Activated B cell treated with CpG ODN at 0.5 μM for 24 hours (primary cell): Measurements from ENCODE around the gene PCK2. TPM values are rescaled to one million over a fixed set of nuclear protein-coding genes. Genes with fewer than 3 reads are reported as not detected.

Experiments used
- ATAC-seq: fragments of 200-7000 bp; cut with Tn5 transposase; one replicate; pipeline ENCODE4 v1.10.0; 2021; ENCODE audit warnings: low read depth, mild to moderate bottlenecking, moderate library complexity
- CTCF ChIA-PET: fragments of 350-600 bp; sonication (Branson Sonifier 250); formaldehyde crosslinking; loops from one replicate; lab custom pipeline; 2021; ENCODE audit warnings: antibody characterized with exemption; lab: Charles Lee
- POLR2A ChIA-PET: fragments of 350-600 bp; sonication (Branson Sonifier 250); formaldehyde crosslinking; loops from one replicate; lab custom pipeline; 2021; ENCODE audit warnings: antibody characterized with exemption; lab: Charles Lee
- DNase-seq: peaks from one replicate; pipeline ENCODE4 v3.0.0; 2022
- H3K27ac Mint-ChIP-seq: one replicate; pipeline ENCODE4 v1.8.0; 2020; ENCODE audit warnings: mixed read lengths
- H3K27me3 Mint-ChIP-seq: one replicate; pipeline ENCODE4 v1.8.0; 2021; ENCODE audit warnings: mixed read lengths
- H3K36me3 Mint-ChIP-seq: one replicate; pipeline ENCODE4 v1.8.0; 2021; ENCODE audit warnings: low read depth, mixed read lengths
- H3K4me1 Mint-ChIP-seq: one replicate; pipeline ENCODE4 v1.8.0; 2021; ENCODE audit warnings: mixed read lengths
- H3K4me3 Mint-ChIP-seq: one replicate; pipeline ENCODE4 v1.8.0; 2020; ENCODE audit warnings: mild to moderate bottlenecking, mixed read lengths
- H3K9me3 Mint-ChIP-seq: one replicate; pipeline ENCODE4 v1.8.0; 2020; ENCODE audit warnings: mixed read lengths
- CTCF ChIP-seq: fragments of 200-600 bp; IDR thresholded peaks from one replicate; pipeline ENCODE4 v1.8.0; 2022; ENCODE audit warnings: antibody characterized with exemption, mild to moderate bottlenecking
- intact Hi-C: fragments of 100-400 bp; cut with micrococcal nuclease; formaldehyde crosslinking; loops from one replicate; pipeline ENCODE4 v1.15.1; 2024
- total RNA-seq: library from RNA; stranded (reverse); gene quantifications from 2 replicates; pipeline ENCODE4 v1.2.3, GENCODE V29; 2022

The PCK2 gene
- total RNA-seq, 1 donor from 2014 or later = 102 TPM

GRCh38 chr14:24058260-24058950 is 35.7 kb upstream of the PCK2 start:
- Mint-ChIP-seq H3K36me3 (peaks cover 1% of the 10 kb centered on the region), H3K4me1 (peaks cover 2% of the 10 kb centered on the region), H3K27me3 (no peaks in the 10 kb centered on the region), H3K27ac (no peak overlapping the region), H3K9me3 (no peaks in the 10 kb centered on the region), H3K4me3 (no peak overlapping the region)
- no peak for TF ChIP-seq CTCF
- POLR2A ChIA-PET = interaction anchor here (0.6 to 2.8 kb wide), 11 partner anchors 17 to 776 kb away, joined by 3 to 18 read pairs (median 8); partner anchors contain the start of genes DCAF11, IRF9, NRL and PCK2
- CTCF ChIA-PET = interaction anchor here (0.8 to 4.8 kb wide), 17 partner anchors 10 to 250 kb away, joined by 3 to 138 read pairs (median 5); partner anchors contain the start of genes CIDEB, IRF9, PCK2 and TINF2
- intact Hi-C loops = loop anchor here (1.0 kb wide), 6 partner anchors 32 to 239 kb away; partner anchors contain the start of gene IRF9
- no peak for DNase-seq
- ATAC-seq = peak; percentile 84

- peaks cover 2% of the 10 kb centered on the region for H3K4me1 Mint-ChIP-seq
- POLR2A ChIA-PET = interaction anchor here (0.6 to 2.3 kb wide), 8 partner anchors 16 to 776 kb away, joined by 3 to 18 read pairs (median 10); partner anchors contain the start of genes IRF9, PCK2 and TINF2
- no peak overlapping the region for H3K4me3 Mint-ChIP-seq
- no peak for TF ChIP-seq CTCF
- intact Hi-C loops = loop anchor here (1.0 kb wide), 6 partner anchors 31 to 238 kb away; partner anchors contain the start of gene IRF9
- CTCF ChIA-PET = interaction anchor here (0.8 to 4.8 kb wide), 14 partner anchors 10 to 249 kb away, joined by 3 to 138 read pairs (median 6); partner anchors contain the start of genes CIDEB, IRF9, PCK2 and TINF2
- H3K36me3 Mint-ChIP-seq = peaks cover 1% of the 10 kb centered on the region
- no peaks in the 10 kb centered on the region for H3K9me3 Mint-ChIP-seq
- no peaks in the 10 kb centered on the region for H3K27me3 Mint-ChIP-seq
- no peak for ATAC-seq
- no peak overlapping the region for H3K27ac Mint-ChIP-seq
- DNase-seq = no peak
Measured at GRCh38 chr14:24058951-24059475, 35.1 kb upstream of the PCK2 start.

- no peak for DNase-seq
- ATAC-seq = no peak
- Mint-ChIP-seq H3K36me3 (peaks cover 1% of the 10 kb centered on the region), H3K4me3 (no peak overlapping the region), H3K27me3 (no peaks in the 10 kb centered on the region), H3K27ac (no peak overlapping the region), H3K9me3 (no peaks in the 10 kb centered on the region), H3K4me1 (peaks cover 2% of the 10 kb centered on the region)
- TF ChIP-seq CTCF = no peak
- intact Hi-C loops = no loop called here
- CTCF ChIA-PET = interaction anchor here (1.0 to 4.8 kb wide), 3 partner anchors 31 to 101 kb away, joined by 3 to 138 read pairs (median 8); partner anchors contain the start of genes IRF9 and PCK2
- POLR2A ChIA-PET = interaction anchor here (2.3 kb wide), 1 partner anchor 21 kb away, joined by 16 read pairs; no protein-coding TSS in a partner anchor
Measured at GRCh38 chr14:24059841-24060388, 34.2 kb upstream of the PCK2 start.

GRCh38 chr14:24060443-24060842 is 33.7 kb upstream of the PCK2 start:
- TF ChIP-seq CTCF = no peak
- CTCF ChIA-PET = interaction anchor here (1.0 to 2.0 kb wide), 3 partner anchors 30 to 101 kb away, joined by 3 to 9 read pairs (median 8); partner anchors contain the start of gene IRF9

More at GRCh38 chr14:24060443-24060842, 33.7 kb upstream of the PCK2 start:
- Mint-ChIP-seq H3K9me3 (no peaks in the 10 kb centered on the region), H3K4me1 (peaks cover 2% of the 10 kb centered on the region), H3K4me3 (no peak overlapping the region), H3K36me3 (peaks cover 1% of the 10 kb centered on the region), H3K27ac (no peak overlapping the region), H3K27me3 (no peaks in the 10 kb centered on the region)
- DNase-seq (no peak), ATAC-seq (no peak)
- intact Hi-C loops = no loop called here
- POLR2A ChIA-PET = no interaction called here
